NK-92 (cell line): Measurements from ENCODE around the gene CCDC127.

Experiments
- DNase-seq: peaks from one replicate; lab custom pipeline; 2025; ENCODE audit not compliant: unreplicated experiment; lab: John Stamatoyannopoulos, UW

CCDC127 gene

DNA sequence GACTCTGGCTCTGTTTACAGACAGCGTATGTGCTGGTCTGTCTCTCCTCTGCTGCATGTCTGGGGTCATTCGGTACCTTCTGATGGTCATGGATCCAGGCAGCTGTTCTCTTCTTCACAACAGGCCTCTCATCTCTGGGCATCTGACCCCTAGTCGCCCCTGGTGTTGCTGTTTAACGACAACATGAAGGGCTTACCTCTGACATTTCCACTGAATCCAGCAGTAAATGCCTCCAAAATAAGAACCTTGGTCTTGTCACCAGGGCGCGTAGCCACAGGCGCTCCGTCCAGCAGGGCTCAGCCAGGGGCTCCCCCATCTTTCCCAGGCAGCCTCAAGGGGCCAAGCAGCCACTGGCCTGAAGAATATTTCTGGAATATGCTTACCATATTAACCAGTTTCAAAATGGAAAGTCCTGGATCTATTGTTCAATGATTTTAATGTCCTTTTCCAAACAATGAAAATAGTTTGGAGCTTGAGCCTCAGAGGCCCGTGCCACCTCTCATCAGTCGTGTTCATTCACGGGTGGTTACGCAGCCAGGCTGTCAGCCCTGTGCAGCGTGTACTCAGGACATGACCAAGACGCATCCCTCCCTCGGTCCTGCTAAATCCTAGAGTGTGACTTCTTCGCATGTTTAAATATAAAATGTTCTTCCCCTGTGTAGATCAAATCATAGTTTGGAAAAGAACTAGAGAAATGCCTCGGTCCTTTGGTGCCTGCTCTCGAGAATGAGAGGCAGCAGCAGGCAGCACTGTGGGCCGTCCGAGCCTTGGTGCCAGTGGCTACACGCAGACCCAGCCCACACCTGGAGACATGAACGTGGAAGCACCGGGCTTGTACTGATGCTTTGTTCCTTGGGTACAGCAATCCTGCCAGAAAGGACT, 56.8 kb downstream of the CCDC127 start:
- DNase-seq, result no peak

DNA sequence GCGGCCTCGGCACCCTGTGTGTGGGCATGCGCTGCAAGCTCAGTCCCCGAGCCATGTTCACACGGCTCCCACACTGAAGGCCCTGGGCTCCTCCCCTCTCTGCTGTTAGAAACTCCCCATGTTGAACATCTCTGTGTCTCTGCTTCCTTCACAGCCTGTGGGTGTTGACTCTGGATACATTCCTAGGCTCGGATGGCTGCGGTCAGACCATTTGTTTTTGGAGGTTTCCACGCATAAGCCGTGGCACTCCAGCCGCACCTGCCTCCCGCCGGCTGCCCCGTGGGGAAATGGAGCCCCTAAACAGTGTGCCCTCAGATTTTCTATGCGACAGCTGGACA, 57.8 kb downstream of the CCDC127 start:
- DNase-seq, result no peak

DNA sequence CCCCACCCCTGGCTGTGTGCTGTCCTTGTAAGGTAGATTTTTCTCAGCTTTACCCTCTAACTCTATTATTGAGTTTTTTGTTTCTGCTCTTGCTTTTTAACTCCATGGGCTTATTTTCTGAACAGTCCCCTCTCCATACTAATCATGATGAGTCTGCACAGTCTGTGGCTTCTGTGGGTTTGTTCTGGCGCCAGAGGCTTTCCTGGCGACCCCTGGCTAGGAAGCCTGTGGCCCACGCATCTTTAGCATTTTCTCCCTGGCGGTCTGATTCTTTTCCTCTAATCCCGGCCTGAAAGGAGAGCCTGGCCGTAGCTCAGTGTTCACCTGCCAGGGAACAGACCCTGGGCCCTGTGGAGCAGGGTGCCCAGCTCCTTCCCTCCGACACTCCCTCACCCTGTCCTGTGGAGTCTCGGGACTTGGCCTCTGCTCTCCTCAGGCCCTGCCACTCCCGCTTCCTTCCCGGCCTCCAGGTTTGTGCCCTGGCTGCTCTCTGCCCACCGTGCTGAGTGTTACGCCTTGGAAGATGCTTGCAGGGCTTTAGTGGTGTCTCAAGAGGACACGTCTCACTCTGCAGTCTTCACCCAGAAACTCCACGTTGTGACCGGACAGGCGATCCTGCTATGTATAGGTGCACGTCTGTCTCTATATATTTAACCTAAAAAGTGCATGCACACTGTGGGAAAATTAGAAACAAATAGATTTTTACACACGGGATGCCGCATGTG, 58.3 kb downstream of the CCDC127 start:
- DNase-seq, result no peak

DNA sequence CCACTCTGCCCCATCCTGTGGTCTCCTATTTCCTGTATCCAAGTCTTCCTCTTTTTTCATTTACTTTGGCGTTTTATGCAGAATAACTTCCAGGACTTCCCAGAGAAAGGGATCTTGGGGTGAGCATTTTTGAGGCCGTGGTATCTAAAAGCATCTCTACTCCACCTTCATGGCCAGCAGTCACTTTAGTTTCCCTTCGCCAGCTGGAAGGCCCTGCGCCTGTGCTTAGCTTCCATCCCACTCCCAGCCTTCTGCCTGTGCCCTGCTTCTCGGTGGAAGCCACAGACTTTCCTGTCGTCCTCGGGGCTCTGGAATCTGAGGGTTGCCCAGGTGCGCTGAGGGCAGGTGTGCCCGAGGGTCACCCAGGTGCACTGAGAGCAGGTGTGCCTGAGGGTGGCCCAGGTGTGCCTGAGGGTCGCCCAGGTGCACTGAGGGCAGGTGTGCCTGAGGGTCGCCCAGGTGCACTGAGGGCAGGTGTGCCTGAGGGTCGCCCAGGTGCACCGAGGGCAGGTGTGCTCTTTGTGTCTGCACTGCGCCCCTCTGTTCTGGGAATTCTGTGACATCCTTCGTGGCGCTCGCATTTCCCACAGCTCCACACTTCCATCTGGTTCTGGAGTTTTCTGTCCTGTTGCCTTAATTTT, 59.0 kb downstream of the CCDC127 start:
- no peak for DNase-seq

DNA sequence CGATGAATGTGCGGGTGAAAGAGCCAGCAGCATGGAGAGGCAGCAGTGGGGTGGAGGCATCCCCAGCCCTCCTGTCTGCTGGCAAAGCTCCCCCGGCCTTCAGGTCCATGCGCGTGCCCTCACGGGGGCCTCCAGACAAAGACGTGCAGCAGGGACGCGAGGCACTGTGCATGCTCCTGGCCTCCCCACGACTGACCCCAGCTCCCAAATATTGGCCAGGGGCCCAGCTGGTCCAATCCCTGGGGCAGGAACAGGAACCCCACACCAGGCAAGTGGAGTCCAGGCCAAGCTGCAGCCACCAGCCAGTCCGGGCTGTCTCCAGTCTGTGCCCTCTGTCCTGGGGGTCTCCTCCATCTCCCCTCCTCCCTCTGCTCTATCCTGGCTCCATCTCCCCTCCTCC, 60.2 kb downstream of the CCDC127 start:
- DNase-seq, result no peak

DNA sequence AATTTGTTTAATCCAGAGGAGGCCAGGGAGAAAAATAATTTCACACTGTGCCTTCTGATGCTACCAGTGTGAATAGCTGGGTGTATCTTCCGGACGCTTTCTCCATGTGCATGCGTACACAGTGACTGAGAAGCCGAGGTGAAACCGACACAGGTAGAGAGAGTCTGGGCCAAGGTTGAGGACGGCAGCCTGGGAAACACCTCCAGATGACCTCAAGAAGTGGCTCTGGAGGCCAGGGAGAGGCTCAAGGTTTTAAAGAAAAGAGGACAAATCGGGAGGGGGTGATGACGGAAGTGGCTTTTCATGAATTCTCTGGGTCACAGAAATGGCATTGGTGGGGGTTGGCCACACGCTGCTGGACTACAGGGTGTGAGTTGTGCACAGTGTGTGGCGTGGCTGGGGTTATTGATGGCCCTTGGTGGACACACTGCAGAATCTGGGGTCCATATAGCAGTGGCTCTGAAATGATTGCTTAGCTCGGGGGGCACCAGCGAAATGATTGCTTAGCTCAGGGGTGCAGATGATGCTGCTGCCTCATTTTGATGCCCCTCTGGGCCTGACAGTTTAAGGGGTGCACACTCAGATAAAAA, 60.7 kb downstream of the CCDC127 start:
- DNase-seq, result no peak

DNA sequence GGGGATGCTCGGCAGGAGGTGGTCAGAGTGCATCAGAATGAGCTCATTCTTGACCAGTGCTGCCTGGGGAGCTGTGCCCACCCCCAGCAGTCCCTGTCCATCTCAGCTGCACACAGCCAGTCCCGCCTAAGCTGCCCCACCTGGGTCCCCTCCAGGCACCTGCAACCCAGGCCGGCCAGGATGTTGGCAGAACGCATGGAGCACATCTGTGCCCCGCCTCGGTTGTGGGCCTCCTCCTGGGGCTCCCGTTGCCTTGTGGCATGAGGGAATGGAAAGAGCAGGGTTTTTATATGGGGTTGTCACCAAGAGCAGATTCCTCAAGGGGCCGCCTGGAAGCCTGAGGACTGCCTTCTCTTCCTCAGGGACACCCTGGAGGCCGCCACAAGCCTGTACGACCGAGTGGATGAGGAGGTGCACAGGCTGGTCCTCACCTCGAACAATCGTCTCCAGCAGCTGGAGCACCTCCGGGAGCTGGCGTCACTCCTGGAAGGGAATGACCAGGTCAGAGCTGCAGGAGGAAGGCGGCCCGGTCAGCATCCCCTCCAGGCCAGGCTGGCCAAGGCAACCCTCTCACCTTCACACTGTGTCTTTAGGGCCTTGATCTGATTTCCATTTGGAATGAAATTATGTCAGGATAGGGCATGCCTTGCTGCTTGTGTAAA, 61.4 kb downstream of the CCDC127 start:
- DNase-seq, result no peak

DNA sequence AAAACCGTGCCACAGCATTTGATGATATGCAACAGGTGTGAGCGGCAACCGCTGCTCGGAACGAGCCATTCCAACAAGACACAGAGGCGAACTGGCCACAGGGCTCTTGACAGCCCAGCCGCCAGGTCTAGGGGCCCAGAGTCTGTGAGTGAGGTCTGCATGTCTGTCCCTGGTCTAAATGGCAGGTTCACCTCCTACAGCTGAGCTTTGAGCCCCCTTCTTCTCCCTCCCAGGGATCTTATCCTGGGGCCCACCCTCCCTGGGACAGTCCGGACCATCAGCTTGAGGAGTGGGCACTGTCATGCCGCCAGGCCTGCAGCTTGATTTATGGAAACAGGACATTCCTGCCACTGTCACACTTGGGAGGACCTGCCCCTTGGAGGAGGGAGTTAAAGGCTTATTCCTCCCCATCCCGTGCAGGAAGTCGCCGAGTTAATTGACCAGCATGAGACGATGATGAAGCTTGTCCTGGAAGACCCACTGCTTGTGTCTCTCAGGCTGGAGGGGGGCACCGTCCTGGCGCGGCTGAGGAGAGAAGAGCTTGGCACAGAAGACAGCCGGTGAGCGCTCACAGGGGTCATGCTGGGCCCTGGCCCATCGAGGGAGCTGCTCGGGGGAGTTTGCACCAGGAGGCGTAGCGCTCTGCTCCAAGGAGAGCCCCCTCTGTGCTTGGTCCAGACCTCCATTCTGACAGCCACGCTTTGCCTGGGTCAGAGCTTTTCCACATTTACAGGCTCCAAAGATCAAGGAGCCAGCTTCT, 62.1 kb downstream of the CCDC127 start:
- DNase-seq, result no peak

DNA sequence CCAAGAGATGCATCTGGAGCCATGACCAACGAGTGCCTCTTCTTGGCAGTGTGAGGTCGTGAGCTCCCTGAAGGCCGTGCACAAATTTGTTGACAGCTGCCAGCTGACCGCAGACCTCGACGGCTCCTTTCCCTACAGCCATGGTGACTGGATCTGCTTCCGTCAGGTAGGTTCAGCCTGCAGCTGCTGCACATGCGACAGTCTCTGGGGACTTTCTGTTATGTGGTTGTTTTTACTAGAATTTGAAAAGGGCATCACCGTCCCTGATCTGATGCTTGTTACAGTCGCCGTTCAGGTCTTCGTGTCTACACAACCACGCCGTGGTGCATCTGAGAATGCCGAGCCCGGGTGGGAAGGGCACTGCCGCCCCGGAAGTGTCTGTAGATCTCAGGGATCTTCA, 63.1 kb downstream of the CCDC127 start:
- no peak for DNase-seq

DNA sequence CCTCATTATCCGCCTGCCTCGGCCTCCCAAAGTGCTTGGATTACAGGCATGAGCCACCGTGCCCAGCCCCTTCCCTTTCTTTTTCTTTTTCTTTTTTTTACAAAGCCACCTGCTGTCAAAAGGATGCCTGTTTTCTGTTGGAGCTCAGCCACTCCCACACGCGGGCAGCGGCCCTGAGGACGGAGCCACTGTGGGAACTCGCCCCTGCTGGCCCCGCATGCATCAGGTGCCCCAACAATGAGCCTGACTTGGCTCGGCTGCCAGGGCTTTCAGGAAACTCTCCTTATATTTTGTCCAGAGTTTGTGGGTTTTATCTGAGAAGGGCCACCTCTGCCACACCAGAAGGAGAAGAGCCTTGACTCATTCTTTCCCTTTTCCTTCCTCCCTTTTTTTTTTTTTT, 63.7 kb downstream of the CCDC127 start:
- DNase-seq, result no peak

DNA sequence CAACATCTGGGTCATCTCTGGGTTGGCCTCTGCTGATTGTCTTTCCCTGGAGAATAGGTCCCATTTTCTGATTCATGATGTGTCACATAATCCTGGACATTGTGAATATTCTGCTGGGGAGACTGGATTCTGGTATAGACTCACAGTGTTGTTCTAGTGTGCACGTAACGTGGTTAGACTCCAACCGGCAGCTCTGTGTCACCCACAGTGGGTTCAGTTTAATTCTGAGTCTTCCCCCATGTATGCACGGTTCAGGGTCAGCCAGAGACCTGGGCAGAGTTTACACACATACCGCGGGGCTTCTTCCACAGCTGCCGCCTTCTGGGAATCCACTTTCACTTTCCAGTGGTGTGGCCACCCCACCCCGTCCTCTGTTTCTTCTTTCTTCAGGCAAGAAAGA, 64.7 kb downstream of the CCDC127 start:
- DNase-seq, result no peak

DNA sequence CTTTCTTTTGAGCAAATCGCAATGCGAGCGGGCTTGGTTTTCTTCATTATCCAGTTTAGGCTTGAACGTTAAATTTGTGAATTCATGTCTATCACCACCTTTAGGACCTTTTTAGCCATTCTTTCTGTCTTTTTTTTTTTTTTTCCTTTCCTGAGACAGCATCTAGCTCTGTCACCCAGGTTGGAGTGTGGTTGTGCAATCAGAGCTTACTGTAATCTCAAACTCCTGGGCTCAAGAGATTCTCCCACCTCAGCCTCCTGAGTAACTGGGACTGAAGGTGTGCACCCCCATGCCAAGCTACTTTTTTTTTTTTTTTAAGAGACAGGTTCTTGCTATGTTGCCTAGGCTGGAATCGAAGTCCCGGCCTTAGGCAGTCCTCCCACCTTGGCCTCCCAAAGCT, 65.9 kb downstream of the CCDC127 start:
- no peak for DNase-seq

DNA sequence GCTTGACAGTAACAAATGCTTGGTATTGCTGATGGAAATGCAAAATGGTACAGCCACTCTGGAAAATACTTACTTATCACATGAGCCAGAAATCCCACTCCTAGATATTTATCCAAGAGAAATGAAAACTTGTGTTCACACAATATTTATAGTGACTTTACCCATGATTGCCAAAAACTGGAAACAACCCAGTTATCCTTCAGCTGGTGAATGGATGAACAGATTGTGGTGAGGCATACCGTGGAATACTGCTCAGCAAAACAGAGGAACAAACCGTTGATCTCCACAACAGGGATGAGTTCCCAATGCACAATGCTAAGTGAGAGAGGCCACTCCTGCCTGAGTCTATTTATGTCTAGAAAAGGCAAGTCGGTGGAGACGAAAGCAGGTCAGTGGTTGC, 67.2 kb downstream of the CCDC127 start:
- DNase-seq, result no peak

DNA sequence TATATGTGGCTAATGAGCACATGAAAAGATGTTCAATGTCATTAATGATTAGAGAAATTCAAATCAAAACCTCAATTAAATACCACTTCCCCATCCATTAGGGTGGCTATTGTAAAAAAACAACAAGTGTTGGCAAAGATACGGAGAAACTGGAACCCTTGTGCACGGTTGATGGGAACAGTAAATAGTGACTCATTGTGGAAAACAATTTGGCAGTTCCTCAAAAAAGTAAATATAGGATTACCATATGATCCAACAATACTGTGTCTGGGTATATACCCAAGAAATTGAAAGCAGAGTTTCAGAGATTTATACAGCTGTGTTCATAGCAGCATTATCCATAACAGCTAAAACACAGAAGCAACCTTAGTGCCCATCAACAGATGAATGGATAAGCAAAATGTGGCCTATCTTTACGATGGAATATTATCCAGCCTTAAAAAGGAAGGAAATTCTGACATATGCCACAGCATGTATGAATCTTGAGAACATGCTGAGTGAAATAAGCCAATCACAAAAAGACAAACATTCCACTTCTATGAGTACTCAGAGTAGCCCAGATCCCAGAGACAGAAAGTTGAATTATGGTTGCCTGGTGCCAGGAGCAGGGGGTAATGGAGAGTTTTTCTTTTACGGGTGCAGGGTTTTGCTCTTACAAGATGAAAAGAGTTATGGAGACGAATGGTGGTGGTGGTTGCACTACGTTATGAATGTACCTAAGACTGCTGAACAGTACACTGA, 68.0 kb downstream of the CCDC127 start:
- DNase-seq, result no peak

DNA sequence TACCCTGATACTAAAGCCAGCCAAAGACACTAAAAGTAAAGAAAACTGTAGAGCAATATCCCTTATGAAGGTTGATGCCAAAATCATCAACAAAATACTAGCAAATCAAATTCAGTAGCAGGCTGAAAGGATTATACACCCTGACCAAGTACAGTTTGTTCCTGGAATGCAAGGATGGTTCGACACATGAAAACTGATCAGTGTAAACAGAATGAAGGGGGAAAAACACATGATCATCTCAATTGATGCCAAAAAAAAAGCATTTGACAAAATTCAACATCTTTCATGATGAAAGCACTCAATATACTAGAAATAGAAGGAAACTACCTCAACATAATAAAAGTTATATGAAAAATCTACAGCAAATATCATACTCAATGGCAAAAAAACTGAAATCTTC, 70.2 kb downstream of the CCDC127 start:
- DNase-seq, result no peak
